ENCODE data around the gene SLC25A53. TPM values are rescaled to one million over a fixed set of nuclear protein-coding genes. Genes with fewer than 3 reads are reported as not detected.
"Not testable (repeated sequence)": the region's sequence is repeated elsewhere in the genome, so short reads cannot be mapped to it uniquely, and the experiment has no call there.

SLC25A53 gene
- polyA plus RNA-seq, 1 donor (not counting 4 experiments of a cell fraction or from before 2014, with no cell fraction given): 2.7 TPM

DNA sequence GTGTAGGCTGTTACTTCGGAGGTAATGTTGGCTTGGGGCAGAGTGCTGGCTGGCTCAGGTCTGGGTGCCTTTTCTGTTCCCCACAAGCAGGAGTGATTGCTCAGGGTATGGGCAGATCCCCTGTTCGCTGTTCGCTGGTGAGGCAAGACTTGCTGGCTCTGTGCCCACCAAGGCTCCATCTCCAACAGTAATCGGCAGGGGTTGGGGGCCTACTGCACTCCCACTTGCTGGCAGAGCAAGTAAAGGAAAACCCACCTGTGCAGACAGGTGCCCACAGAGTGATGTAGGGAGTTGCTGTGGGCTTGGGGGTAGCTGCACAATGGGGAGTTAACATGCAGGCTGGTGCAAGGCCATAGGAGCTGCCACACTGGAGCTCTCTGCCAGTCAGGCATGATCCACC lies 72.7 kb downstream of the SLC25A53 start:
- Histone ChIP-seq H3K9me3 (ENCODE audit: control insufficient read depth, low read depth, low read length) (no peaks in the 10 kb centered on the region), H4K20me1 (ENCODE audit: control insufficient read depth, extremely low read depth, insufficient read depth, low read length) (no peaks in the 10 kb centered on the region), H3K27me3 (ENCODE audit: control insufficient read depth, extremely low read depth, insufficient read depth, low read length) (no peaks in the 10 kb centered on the region), H3K79me2 (ENCODE audit: control insufficient read depth, insufficient read depth, low read length) (no peaks in the 10 kb centered on the region), H3K9ac (ENCODE audit: control insufficient read depth, extremely low read depth, insufficient read depth, low read length) (no peak overlapping the region), H2AFZ (ENCODE audit: control insufficient read depth, low read length) (no peak overlapping the region), H3K4me2 (ENCODE audit: control insufficient read depth, extremely low read depth, insufficient read depth, low read depth, low read length) (no peak overlapping the region), H3K4me3 (ENCODE audit: control insufficient read depth in 2 of 3, extremely low read depth in 1 of 3, insufficient read depth in 2 of 3, low read depth in 1 of 3, low read length in 3 of 3) (no peak overlapping the region), H3K4me1 (ENCODE audit: control insufficient read depth, extremely low read depth, insufficient read depth, low read length) (no peaks in the 10 kb centered on the region), H3K36me3 (ENCODE audit: control insufficient read depth in 2 of 2, extremely low read depth in 1 of 2, insufficient read depth in 2 of 2, low read length in 2 of 2) (no peaks in the 10 kb centered on the region), H3K9me1 (ENCODE audit: control insufficient read depth, extremely low read depth, insufficient read depth, low read length) (no peaks in the 10 kb centered on the region), H3K27ac (ENCODE audit: control insufficient read depth, insufficient read depth, low read length) (no peak overlapping the region)
- DNase-seq (ENCODE audit: low read depth, low spot score) (no peak), FAIRE-seq (no peak)
- dilution Hi-C loops (cut with MboI; ENCODE audit: extremely low pct_ligation_motif_present, low sequenced_read_pairs): no loop called here
- no peak for TF ChIP-seq EZH2 (IDR thresholded peaks at IDR 0.05; ENCODE audit: low read length)
- TF ChIP-seq, protein P1, sequence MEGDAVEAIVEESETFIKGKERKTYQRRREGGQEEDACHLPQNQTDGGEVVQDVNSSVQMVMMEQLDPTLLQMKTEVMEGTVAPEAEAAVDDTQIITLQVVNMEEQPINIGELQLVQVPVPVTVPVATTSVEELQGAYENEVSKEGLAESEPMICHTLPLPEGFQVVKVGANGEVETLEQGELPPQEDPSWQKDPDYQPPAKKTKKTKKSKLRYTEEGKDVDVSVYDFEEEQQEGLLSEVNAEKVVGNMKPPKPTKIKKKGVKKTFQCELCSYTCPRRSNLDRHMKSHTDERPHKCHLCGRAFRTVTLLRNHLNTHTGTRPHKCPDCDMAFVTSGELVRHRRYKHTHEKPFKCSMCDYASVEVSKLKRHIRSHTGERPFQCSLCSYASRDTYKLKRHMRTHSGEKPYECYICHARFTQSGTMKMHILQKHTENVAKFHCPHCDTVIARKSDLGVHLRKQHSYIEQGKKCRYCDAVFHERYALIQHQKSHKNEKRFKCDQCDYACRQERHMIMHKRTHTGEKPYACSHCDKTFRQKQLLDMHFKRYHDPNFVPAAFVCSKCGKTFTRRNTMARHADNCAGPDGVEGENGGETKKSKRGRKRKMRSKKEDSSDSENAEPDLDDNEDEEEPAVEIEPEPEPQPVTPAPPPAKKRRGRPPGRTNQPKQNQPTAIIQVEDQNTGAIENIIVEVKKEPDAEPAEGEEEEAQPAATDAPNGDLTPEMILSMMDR (optimal IDR thresholded peaks at IDR 0.05 in 1 of 3, IDR thresholded peaks at IDR 0.05 in 1 of 3, conservative IDR thresholded peaks at IDR 0.05 in 1 of 3; ENCODE audit: extremely low read depth in 1 of 3, insufficient read depth in 2 of 3, low read length in 3 of 3): no peak

DNA sequence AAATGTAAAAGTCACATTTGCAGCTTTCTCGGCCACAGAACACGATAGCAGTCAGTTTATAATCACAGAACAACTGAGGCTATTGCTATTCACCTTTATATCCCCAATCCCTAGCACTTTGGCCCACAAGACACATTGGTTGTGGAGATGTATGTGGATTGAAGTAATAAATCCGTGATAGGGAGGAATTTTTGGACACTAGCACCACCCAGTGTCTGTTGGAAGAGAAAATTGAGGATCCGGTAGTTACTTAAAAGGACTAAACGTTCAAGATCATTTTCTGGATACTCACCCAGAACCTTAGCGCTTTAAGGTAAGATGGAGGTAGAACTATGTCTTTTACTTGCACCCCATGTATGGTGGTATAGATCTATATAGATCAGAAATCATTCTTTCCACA lies 79.0 kb downstream of the SLC25A53 start:
- H3K79me2 ChIP-seq (ENCODE audit: control insufficient read depth, insufficient read depth, low read length); DNase-seq (ENCODE audit: low read depth, low spot score); H4K20me1 ChIP-seq (ENCODE audit: control insufficient read depth, extremely low read depth, insufficient read depth, low read length); H3K4me2 ChIP-seq (ENCODE audit: control insufficient read depth, extremely low read depth, insufficient read depth, low read depth, low read length); H3K4me3 ChIP-seq (ENCODE audit: control insufficient read depth in 2 of 3, extremely low read depth in 1 of 3, insufficient read depth in 2 of 3, low read depth in 1 of 3, low read length in 3 of 3); H3K27me3 ChIP-seq (ENCODE audit: control insufficient read depth, extremely low read depth, insufficient read depth, low read length); H3K9me1 ChIP-seq (ENCODE audit: control insufficient read depth, extremely low read depth, insufficient read depth, low read length); H3K9ac ChIP-seq (ENCODE audit: control insufficient read depth, extremely low read depth, insufficient read depth, low read length); H3K9me3 ChIP-seq (ENCODE audit: control insufficient read depth, low read depth, low read length); H3K4me1 ChIP-seq (ENCODE audit: control insufficient read depth, extremely low read depth, insufficient read depth, low read length); dilution Hi-C loops (cut with MboI; ENCODE audit: extremely low pct_ligation_motif_present, low sequenced_read_pairs); FAIRE-seq; H3K27ac ChIP-seq (ENCODE audit: control insufficient read depth, insufficient read depth, low read length); H3K36me3 ChIP-seq (ENCODE audit: control insufficient read depth in 2 of 2, extremely low read depth in 1 of 2, insufficient read depth in 2 of 2, low read length in 2 of 2); H2AFZ ChIP-seq (ENCODE audit: control insufficient read depth, low read length): not testable (repeated sequence)

DNA sequence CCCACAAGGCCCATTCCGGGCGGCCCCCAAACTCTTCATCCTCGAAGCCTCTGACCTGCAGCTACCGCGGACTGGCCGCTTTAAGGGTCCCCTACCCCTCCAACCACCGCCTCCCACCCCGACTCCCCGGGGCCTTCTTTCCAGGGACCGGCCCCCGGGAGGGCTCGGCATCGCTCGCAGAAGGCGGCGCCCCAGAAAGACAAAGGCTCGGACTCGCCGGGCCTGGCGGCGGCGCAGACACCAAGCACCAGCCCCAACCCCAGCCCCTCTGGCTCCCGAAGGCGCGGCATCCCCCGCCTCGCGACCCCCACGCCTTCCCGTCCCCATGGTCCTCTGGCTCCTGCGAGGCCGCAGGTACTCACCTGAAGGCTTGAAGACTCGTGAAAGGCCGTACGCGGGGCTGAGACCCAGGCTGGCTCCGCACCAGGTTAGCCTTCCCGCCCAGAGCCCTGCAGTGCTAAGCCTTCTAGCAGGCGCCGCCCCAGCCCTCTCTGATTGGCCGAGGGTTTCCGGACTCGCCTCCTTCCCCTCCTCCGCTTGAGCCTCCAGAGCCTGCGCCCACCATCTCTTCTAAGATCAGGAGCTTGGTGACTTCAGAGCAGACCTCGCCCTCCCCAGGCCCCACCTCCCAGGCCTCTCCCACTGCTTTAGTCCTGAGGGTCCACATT lies 80.9 kb downstream of the SLC25A53 start, which contains the start of gene TMSB15C:
Gene TMSB15C, minus strand, starts transcription at position 459 of the 668 bp plus-strand sequence.
- H2AFZ ChIP-seq (ENCODE audit: control insufficient read depth, low read length); H3K9me3 ChIP-seq (ENCODE audit: control insufficient read depth, low read depth, low read length); H3K27ac ChIP-seq (ENCODE audit: control insufficient read depth, insufficient read depth, low read length); H3K9ac ChIP-seq (ENCODE audit: control insufficient read depth, extremely low read depth, insufficient read depth, low read length); H3K36me3 ChIP-seq (ENCODE audit: control insufficient read depth in 2 of 2, extremely low read depth in 1 of 2, insufficient read depth in 2 of 2, low read length in 2 of 2); H3K4me2 ChIP-seq (ENCODE audit: control insufficient read depth, extremely low read depth, insufficient read depth, low read depth, low read length); H3K4me3 ChIP-seq (ENCODE audit: control insufficient read depth in 2 of 3, extremely low read depth in 1 of 3, insufficient read depth in 2 of 3, low read depth in 1 of 3, low read length in 3 of 3); H3K9me1 ChIP-seq (ENCODE audit: control insufficient read depth, extremely low read depth, insufficient read depth, low read length); DNase-seq (ENCODE audit: low read depth, low spot score); FAIRE-seq; H3K79me2 ChIP-seq (ENCODE audit: control insufficient read depth, insufficient read depth, low read length); H3K27me3 ChIP-seq (ENCODE audit: control insufficient read depth, extremely low read depth, insufficient read depth, low read length); H3K4me1 ChIP-seq (ENCODE audit: control insufficient read depth, extremely low read depth, insufficient read depth, low read length); dilution Hi-C loops (cut with MboI; ENCODE audit: extremely low pct_ligation_motif_present, low sequenced_read_pairs); H4K20me1 ChIP-seq (ENCODE audit: control insufficient read depth, extremely low read depth, insufficient read depth, low read length): not testable (repeated sequence)

DNA sequence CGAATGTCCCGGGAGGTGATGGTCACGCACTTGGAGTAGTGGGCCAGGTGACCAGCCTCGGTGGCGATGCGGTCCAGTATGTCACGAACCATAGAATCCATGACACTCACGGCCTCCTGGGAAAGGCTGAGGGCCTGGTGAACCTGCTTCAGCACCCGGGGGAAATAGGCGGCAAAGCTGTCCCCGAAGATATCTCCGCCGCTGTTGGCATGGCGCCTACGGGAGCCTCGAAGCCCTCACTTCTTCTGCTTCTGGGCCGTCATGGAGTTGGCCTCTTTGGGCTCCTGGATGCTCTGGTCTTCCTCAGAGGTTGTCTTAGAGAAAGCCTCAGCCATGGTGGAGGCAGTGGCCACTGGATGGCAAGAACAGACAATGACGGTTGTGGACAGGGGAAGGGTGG lies 94.2 kb downstream of the SLC25A53 start:
- H3K36me3 ChIP-seq (ENCODE audit: control insufficient read depth in 2 of 2, extremely low read depth in 1 of 2, insufficient read depth in 2 of 2, low read length in 2 of 2); FAIRE-seq; H3K4me2 ChIP-seq (ENCODE audit: control insufficient read depth, extremely low read depth, insufficient read depth, low read depth, low read length); H3K27ac ChIP-seq (ENCODE audit: control insufficient read depth, insufficient read depth, low read length); H2AFZ ChIP-seq (ENCODE audit: control insufficient read depth, low read length); DNase-seq (ENCODE audit: low read depth, low spot score); dilution Hi-C loops (cut with MboI; ENCODE audit: extremely low pct_ligation_motif_present, low sequenced_read_pairs); H4K20me1 ChIP-seq (ENCODE audit: control insufficient read depth, extremely low read depth, insufficient read depth, low read length); H3K79me2 ChIP-seq (ENCODE audit: control insufficient read depth, insufficient read depth, low read length); H3K27me3 ChIP-seq (ENCODE audit: control insufficient read depth, extremely low read depth, insufficient read depth, low read length); H3K9ac ChIP-seq (ENCODE audit: control insufficient read depth, extremely low read depth, insufficient read depth, low read length); H3K4me1 ChIP-seq (ENCODE audit: control insufficient read depth, extremely low read depth, insufficient read depth, low read length); H3K9me3 ChIP-seq (ENCODE audit: control insufficient read depth, low read depth, low read length); H3K4me3 ChIP-seq (ENCODE audit: control insufficient read depth in 2 of 3, extremely low read depth in 1 of 3, insufficient read depth in 2 of 3, low read depth in 1 of 3, low read length in 3 of 3); H3K9me1 ChIP-seq (ENCODE audit: control insufficient read depth, extremely low read depth, insufficient read depth, low read length): not testable (repeated sequence)

Measured in keratinocyte (primary cell).